ENCODE measurements around the gene ANKHD1. TPM values are rescaled to one million over a fixed set of nuclear protein-coding genes. Genes with fewer than 3 reads are reported as not detected.

ANKHD1 gene
- total RNA-seq, 2 donors from 2014 or later: 106 to 173 TPM

- Histone ChIP-seq H3K36me3 (peaks cover 13% of the 10 kb centered on the region), H3K27ac (peak overlapping the region; percentile 44 to 65), H3K27me3 (replicated peaks; ENCODE audit: insufficient read depth) (no peaks in the 10 kb centered on the region), H3K9me3 (no peaks in the 10 kb centered on the region), H3K4me1 (ENCODE audit: control insufficient read depth in 1 of 2, low read depth in 2 of 2) (peaks cover 13 to 57% of the 10 kb centered on the region in 2 donors), H3K4me3 (no peak overlapping the region)
- TF ChIP-seq CTCF (IDR thresholded peaks at IDR 0.05): no peak
- DNase-seq (ENCODE audit: low spot score) (no peak), ATAC-seq (ENCODE audit: insufficient number of reproducible peaks, low FRiP score, low read depth) (no peak)
Measured at GRCh38 chr5:140568443-140569063, 166.9 kb downstream of the ANKHD1 start.

GRCh38 chr5:140569197-140569596 lies 167.6 kb downstream of the ANKHD1 start:
- peak overlapping the region; percentile 44 to 65 for H3K27ac ChIP-seq
- ATAC-seq (ENCODE audit: insufficient number of reproducible peaks, low FRiP score, low read depth) (no peak), DNase-seq (ENCODE audit: low spot score) (no peak)
- peaks cover 13% of the 10 kb centered on the region for H3K36me3 ChIP-seq
- no peak for TF ChIP-seq CTCF (IDR thresholded peaks at IDR 0.05)
- H3K27me3 ChIP-seq (replicated peaks; ENCODE audit: insufficient read depth): no peaks in the 10 kb centered on the region
- peak overlapping the region; percentile 4 for H3K4me3 ChIP-seq
- no peaks in the 10 kb centered on the region for H3K9me3 ChIP-seq
- peaks cover 13 to 54% of the 10 kb centered on the region in 2 donors for H3K4me1 ChIP-seq (ENCODE audit: control insufficient read depth in 1 of 2, low read depth in 2 of 2)

- peaks cover 13 to 53% of the 10 kb centered on the region in 2 donors for H3K4me1 ChIP-seq (ENCODE audit: control insufficient read depth in 1 of 2, low read depth in 2 of 2)
Measured at GRCh38 chr5:140570058-140570457, 168.4 kb downstream of the ANKHD1 start.

GRCh38 chr5:140570488-140570887 lies 168.9 kb downstream of the ANKHD1 start:
- Histone ChIP-seq H3K9me3 (no peaks in the 10 kb centered on the region), H3K4me3 (no peak overlapping the region), H3K27me3 (replicated peaks; ENCODE audit: insufficient read depth) (no peaks in the 10 kb centered on the region), H3K27ac (peak overlapping the region in 1 of 2 donors; percentile 65), H3K4me1 (ENCODE audit: control insufficient read depth in 1 of 2, low read depth in 2 of 2) (peaks cover 8 to 49% of the 10 kb centered on the region in 2 donors), H3K36me3 (peaks cover 13% of the 10 kb centered on the region)
- DNase-seq (ENCODE audit: low spot score) (no peak), ATAC-seq (ENCODE audit: insufficient number of reproducible peaks, low FRiP score, low read depth) (no peak)
- no peak for TF ChIP-seq CTCF (IDR thresholded peaks at IDR 0.05)

More at GRCh38 chr5:140570058-140570457, 168.4 kb downstream of the ANKHD1 start:
- H3K4me3 ChIP-seq: no peak overlapping the region
- H3K27me3 ChIP-seq (replicated peaks; ENCODE audit: insufficient read depth): no peaks in the 10 kb centered on the region
- no peak for TF ChIP-seq CTCF (IDR thresholded peaks at IDR 0.05)
- no peak for DNase-seq (ENCODE audit: low spot score)
- H3K9me3 ChIP-seq: no peaks in the 10 kb centered on the region
- peak overlapping the region; percentile 44 to 65 for H3K27ac ChIP-seq
- no peak for ATAC-seq (ENCODE audit: insufficient number of reproducible peaks, low FRiP score, low read depth)
- H3K36me3 ChIP-seq: peaks cover 13% of the 10 kb centered on the region

GRCh38 chr5:140571105-140571504 lies 169.5 kb downstream of the ANKHD1 start:
- no peak for ATAC-seq (ENCODE audit: insufficient number of reproducible peaks, low FRiP score, low read depth)
- DNase-seq (ENCODE audit: low spot score): no peak
- TF ChIP-seq CTCF (IDR thresholded peaks at IDR 0.05): no peak
- H3K27ac ChIP-seq: no peak overlapping the region
- H3K9me3 ChIP-seq: no peaks in the 10 kb centered on the region
- peaks cover 3 to 42% of the 10 kb centered on the region in 2 donors for H3K4me1 ChIP-seq (ENCODE audit: control insufficient read depth in 1 of 2, low read depth in 2 of 2)
- peaks cover 13% of the 10 kb centered on the region for H3K36me3 ChIP-seq
- no peaks in the 10 kb centered on the region for H3K27me3 ChIP-seq (replicated peaks; ENCODE audit: insufficient read depth)
- no peak overlapping the region for H3K4me3 ChIP-seq
